GM21390 (cell line): ENCODE measurements around the gene SERPINA1.

Experiments used
- ATAC-seq: cut with Tn5 transposase; IDR thresholded peaks from one replicate; pipeline ENCODE4 v1.9.1; 2021; ENCODE audit not compliant: unreplicated experiment

SERPINA1 gene

DNA sequence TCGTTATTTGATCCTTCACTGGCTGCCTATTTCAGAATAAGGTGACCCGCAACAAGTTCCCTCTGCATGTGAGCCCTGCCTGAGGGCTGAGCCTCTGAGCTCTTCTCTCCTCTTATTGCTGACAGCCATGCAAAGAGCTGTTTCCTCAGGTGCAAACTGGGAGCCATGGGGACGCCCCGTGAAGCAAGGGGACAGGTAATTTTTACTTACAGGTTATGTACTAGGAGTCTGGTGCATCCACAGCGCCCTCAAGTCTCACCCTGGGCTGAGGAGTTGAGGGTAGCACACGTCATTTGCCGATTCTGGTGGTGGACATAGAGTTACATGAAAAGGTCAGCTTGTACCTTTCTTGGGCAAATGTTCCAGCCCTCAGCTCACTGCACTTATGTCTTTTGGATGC lies 39.1 kb downstream of the SERPINA1 start:
- ATAC-seq = no peak

GRCh38 chr14:94348836-94349235 lies 39.6 kb downstream of the SERPINA1 start:
- no peak for ATAC-seq

DNA sequence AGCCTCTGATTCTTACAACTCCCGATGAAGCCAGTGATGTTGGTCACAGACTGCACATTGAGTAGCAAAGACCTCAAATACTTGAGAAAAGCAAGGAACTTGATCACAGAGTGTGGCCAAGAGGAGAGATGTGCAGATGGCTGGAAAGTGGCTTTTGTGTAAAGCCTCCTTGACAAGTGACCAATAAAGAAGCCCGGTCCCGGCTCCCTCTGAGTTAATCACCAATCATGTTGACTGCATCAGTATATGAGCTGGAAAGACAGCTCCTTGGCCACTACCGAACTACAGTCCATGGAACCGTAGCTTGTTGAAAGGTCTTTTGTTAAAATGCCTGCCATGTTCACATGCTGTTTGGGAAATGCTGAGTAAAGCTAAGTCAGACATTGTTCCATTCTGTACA lies 41.6 kb downstream of the SERPINA1 start:
- no peak for ATAC-seq

GRCh38 chr14:94346065-94346786 lies 42.2 kb downstream of the SERPINA1 start:
- ATAC-seq = peak; percentile 60

DNA sequence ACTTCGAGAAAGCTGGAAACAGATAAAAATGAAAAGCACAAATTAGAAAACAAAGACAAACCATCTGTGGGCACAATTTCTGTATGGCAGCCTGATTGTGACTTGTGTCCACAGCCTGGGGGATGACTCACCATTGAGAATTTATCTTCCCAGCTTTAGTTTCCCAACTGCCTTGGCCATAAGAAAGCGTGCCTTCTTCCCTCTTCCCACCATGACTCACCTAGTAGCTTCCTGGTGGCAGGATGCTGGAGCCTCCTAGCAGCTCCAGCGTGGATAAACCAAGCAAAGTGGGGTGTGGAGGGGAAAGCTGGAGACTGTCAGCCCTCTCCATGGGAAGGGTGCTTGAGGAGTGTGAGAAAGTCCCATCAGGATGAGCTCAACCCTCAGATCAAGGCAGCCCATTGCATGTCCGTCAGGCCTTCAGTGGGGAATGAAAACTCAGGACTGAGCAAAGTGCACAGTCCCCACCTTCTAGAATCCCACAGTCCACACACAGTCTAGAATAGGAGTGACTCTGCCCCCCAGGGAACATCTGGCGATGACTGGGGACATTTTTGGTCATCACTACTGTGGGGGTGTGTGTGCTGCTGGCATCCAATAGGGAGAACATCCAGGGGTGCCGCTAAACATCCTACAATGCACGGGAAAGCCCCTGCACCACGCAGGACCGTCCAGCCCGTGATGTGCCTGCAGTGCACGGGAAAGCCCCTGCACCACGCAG lies 42.9 kb downstream of the SERPINA1 start:
- no peak for ATAC-seq

GRCh38 chr14:94344389-94344788 lies 44.0 kb downstream of the SERPINA1 start:
- ATAC-seq = no peak

- no peak for ATAC-seq
These were observed 45.0 kb downstream of the SERPINA1 start for GRCh38 chr14:94343238-94344005.

DNA sequence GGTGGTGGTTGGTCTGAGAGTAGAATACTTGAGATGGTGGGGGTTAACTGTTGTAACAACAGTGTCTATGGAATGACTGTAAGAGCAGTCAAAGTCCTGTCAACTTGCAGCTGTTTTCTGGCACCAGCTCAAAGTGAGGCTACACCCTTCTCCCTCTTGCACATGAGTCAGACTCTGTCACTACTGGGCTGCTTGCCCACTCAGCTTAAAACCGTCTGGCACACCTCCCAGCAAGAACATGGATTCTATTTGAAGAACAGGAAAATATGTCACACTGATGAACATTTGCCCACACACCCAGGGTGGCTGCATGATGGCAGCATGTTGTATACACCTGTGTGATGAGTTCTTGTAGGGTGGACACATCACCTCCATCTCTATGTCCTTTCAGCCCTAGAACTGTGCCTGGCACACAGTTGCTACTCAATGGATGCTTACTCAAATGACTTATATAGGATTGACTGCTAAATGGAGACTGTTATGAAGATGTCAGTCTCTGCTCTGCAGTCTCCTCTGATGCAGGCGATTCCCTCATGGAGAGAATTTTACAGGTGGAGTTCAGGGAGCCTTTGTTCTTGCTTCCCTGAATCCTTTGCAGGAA lies 46.0 kb downstream of the SERPINA1 start:
- no peak for ATAC-seq

DNA sequence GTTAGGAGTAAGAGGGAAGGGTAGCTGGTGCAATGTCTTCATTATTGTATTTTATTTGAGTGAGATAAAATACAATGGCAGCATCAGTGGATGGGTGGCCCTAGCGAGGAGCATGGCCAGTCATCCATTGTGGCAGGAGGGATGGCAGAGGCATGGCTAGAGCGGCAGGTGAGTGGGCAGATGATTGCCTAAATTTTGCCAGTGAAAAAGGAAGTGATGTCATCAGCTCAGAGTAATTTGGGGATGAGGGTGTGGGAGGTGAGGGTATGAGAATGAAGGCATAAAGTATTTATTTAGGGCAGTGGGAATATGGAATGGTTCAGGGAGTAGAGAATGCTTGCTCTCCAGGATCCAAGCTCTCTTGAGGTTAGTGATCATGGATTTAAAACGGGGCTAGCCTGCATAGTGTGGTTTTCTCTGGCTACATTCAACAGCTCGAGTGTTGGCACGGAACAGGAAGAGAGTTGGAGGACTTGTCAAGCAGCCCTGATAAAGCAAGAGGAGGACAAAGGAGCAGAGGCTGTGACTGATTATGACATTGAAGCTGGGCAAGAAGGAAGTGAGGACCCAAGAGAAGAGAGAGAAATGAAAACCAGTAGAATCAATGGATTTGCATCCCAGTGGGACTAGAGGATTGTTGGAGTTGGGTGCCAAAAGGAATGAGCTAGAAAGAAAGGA lies 46.6 kb downstream of the SERPINA1 start:
- no peak for ATAC-seq

DNA sequence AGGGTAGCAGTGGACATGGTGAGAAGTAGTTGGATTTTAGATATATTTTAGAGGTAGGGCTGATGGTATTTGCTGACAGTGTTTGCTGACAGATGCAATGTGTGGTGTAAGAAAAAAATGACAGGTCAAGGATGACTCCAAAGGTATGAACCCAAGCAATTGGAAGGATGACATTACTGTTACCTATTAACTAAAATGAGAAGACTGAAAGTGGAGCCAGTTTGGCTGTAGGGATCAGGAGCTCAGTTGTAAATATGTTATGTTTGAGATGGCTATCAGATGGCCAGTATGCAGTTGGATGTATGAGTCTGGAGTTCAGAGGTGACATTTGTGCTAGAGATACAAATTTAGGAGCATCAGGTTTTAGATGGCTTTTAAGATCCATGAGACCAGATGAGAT lies 47.9 kb downstream of the SERPINA1 start:
- ATAC-seq = no peak

GRCh38 chr14:94338023-94338422 lies 50.4 kb downstream of the SERPINA1 start:
- no peak for ATAC-seq

DNA sequence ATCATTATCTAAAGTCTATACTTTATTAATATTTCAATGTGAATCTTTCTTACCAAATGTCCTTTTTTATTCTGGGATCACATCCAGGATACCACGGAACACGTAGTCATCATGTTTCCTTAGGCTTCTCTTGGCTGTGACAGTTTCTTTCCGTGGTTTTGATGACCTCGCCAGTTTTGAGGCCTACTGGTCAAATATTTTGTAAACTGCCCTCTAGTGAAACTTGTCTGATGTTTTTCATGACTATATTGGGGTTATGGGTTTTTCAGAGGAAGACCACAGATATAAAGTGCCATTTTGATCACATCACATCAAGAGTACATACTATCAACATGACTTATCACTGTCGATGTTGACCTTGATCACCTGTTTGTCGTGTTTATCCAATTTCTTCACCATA lies 51.1 kb downstream of the SERPINA1 start:
- ATAC-seq = no peak

GRCh38 chr14:94334872-94335271 lies 53.5 kb downstream of the SERPINA1 start:
- ATAC-seq = no peak

DNA sequence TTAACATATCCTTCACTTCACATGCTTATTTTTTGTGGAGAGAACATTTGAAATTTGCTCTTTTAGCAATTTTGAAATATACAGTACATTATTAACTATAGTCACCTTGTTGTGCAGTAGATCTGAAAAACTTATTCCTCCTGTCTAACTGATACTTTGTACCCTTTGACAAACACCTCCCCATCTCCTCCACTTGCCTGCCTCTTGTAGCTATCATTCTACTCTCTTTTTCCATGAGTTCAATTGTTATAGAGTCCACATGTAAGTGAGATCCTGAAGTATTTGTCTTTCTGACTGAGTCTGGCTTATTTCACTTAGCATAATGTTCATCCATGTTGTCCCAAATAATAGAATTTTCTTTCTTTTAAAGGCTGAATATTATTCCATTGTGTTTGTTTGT lies 55.8 kb downstream of the SERPINA1 start:
- no peak for ATAC-seq

- ATAC-seq = no peak
These were observed 56.3 kb downstream of the SERPINA1 start for GRCh38 chr14:94332063-94332583.

- no peak for ATAC-seq
These were observed 56.9 kb downstream of the SERPINA1 start for GRCh38 chr14:94331462-94331861.

- no peak for ATAC-seq
These were observed 57.5 kb downstream of the SERPINA1 start for GRCh38 chr14:94330857-94331256.

DNA sequence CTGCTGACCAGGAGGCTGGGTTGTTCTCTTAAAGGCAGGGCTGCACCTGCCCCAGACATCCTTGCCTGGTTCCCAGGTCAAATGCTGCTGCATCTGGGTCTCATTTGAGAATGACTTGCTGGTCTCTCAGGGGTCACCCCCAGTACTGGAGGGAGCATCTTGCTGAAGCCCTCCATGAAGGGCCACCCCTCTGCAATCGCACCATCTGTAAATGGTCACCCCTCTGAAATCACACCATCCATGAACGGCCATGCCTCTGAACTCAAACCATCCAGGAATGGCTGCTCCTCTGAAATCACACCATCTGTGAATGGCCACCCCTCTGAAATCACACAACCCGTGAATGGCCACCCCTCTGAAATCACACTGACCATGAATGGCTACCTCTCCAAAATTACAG lies 58.0 kb downstream of the SERPINA1 start:
- ATAC-seq = no peak

DNA sequence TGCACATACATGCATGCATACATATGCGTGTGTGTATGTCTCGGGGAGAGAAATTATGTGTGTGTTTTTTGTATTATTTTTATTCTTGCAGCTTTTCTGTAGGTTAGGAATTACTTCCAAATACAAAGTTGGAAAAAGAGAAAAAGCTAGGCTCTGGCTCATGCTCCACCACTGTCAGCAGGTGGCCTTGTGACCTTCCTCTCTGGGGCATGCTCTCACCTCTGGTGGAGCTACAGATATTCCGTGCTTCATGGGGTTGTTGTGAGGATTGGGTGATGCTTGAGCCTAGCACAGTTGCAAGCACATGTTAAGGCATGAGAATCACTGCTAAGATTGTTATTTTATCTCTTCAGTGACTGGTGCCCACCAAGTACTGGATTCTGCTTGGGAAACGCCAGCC lies 58.5 kb downstream of the SERPINA1 start:
- ATAC-seq = no peak

DNA sequence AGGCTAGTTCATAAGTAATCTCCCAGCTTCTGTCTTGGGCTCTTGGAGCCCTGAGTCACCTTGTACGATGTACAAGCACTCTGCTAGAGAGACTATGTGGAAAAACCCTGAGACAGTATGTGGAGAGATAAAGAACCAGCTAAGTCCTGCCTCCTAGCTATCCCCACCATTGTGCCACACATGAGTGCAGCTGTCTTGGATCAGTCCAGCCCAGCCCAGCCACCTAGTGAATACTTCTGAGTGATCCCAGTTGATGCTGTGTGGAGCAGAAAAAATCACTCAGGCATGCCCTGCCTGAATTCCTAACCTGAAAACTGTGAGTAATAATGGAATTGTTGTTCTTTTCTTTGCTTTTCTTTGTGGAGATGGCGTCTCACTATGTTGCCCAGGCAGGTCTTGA lies 60.2 kb downstream of the SERPINA1 start:
- ATAC-seq = no peak
